H1 (cell line): ENCODE data around the gene RMC1. TPM values are rescaled to one million over a fixed set of nuclear protein-coding genes. Genes with fewer than 3 reads are reported as not detected.
"Not testable (repeated sequence)": the region's sequence is repeated elsewhere in the genome, so short reads cannot be mapped to it uniquely, and the experiment has no call there.

ENCODE experiments used
- CTCF ChIA-PET: fragments of 300-600 bp; sonication (Branson Sonifier 250); formaldehyde crosslinking; loops from one replicate; lab custom pipeline; 2021; ENCODE audit not compliant: partially characterized antibody; lab: Charles Lee
- POLR2A ChIA-PET: fragments of 300-600 bp; sonication (Branson Sonifier 250); formaldehyde crosslinking; loops from one replicate; lab custom pipeline; 2021; ENCODE audit warnings: inconsistent platforms; ENCODE audit not compliant: partially characterized antibody; lab: Charles Lee
- DNase-seq, 2 experiments: peaks; one replicate each; pipeline versions ENCODE4 v3.0.0 to v3.0.0-alpha.2; 2010 to 2022; ENCODE audit warnings: low spot score in 2 of 2, low read depth in 1 of 2, mixed read lengths in 1 of 2
- FAIRE-seq: peaks from 2 replicates; lab custom pipeline; 2011; peaks lifted over from hg19 to GRCh38; lab: Jason Lieb, UNC
- H2AFZ ChIP-seq: 2 replicates; pipeline ENCODE4 v1.8.1; 2012; ENCODE audit warnings: low read length, inconsistent platforms
- H2AK5ac ChIP-seq: 2 replicates; pipeline ENCODE4 v1.6.1; 2013; ENCODE audit warnings: low read depth, low read length
- H2BK120ac ChIP-seq: replicated peaks from 2 replicates; pipeline ENCODE3; 2013; ENCODE audit warnings: low read depth, low read length, inconsistent platforms
- H2BK12ac ChIP-seq: 2 replicates; pipeline ENCODE4 v1.6.1; 2013; ENCODE audit warnings: low read depth, low read length
- H2BK15ac ChIP-seq: 2 replicates; pipeline ENCODE4 v1.6.1; 2013; ENCODE audit warnings: low read length
- H2BK20ac ChIP-seq: 2 replicates; pipeline ENCODE4 v1.6.1; 2013; ENCODE audit warnings: low read length
- H2BK5ac ChIP-seq: 2 replicates; pipeline ENCODE4 v1.6.1; 2013; ENCODE audit warnings: low read depth, low read length
- H3K14ac ChIP-seq: 2 replicates; pipeline ENCODE4 v1.6.1; 2013; ENCODE audit warnings: inconsistent platforms; ENCODE audit not compliant: insufficient read length
- H3K18ac ChIP-seq: 2 replicates; pipeline ENCODE4 v1.6.1; 2013; ENCODE audit warnings: low read length; ENCODE audit errors: extremely low read depth
- H3K23ac ChIP-seq: 2 replicates; pipeline ENCODE4 v1.6.1; 2013; ENCODE audit warnings: inconsistent platforms; ENCODE audit not compliant: insufficient read length
- H3K23me2 ChIP-seq: 2 replicates; pipeline ENCODE4 v1.6.1; 2013; ENCODE audit warnings: low read depth, low read length
- H3K27ac ChIP-seq: 2 replicates; pipeline ENCODE4 v1.6.1; 2011; ENCODE audit warnings: low read depth, low read length, inconsistent platforms
- H3K27me3 ChIP-seq, 4 experiments: replicated peaks in 1 of 4; 1 replicate in 1 of 4; 2 replicates in 3 of 4; pipeline versions ENCODE4 v1.6.1 to v1.8.1; 2011 to 2013; ENCODE audit warnings: low read length in 3 of 4, mild to moderate bottlenecking in 3 of 4, inconsistent platforms in 2 of 4, mixed read lengths in 2 of 4, moderate library complexity in 1 of 4; ENCODE audit not compliant: control insufficient read depth in 3 of 4, insufficient read depth in 3 of 4; ENCODE audit errors: extremely low read depth in 1 of 4
- H3K36me3 ChIP-seq, 4 experiments: 2 replicates each; pipeline versions ENCODE4 v1.6.1 to v1.8.1; 2011 to 2013; ENCODE audit warnings: mild to moderate bottlenecking in 4 of 4, low read length in 3 of 4, moderate library complexity in 2 of 4, control low read depth in 1 of 4, inconsistent platforms in 1 of 4; ENCODE audit not compliant: insufficient read depth in 4 of 4, control insufficient read depth in 2 of 4
- H3K4ac ChIP-seq: replicated peaks from 2 replicates; pipeline ENCODE3; 2013; ENCODE audit warnings: low read length, low read depth, mixed read lengths, inconsistent platforms; ENCODE audit not compliant: insufficient read length
- H3K4me1 ChIP-seq, 4 experiments: replicated peaks in 1 of 4; 1 replicate in 1 of 4; 2 replicates in 3 of 4; pipeline versions ENCODE4 v1.6.1 to v1.8.1; 2011 to 2013; ENCODE audit warnings: low read length in 3 of 4, inconsistent platforms in 2 of 4, mixed read lengths in 1 of 4; ENCODE audit not compliant: insufficient read depth in 4 of 4, control insufficient read depth in 3 of 4
- H3K4me2 ChIP-seq, 2 experiments: 2 replicates each; pipeline versions ENCODE4 v1.6.1 to v1.8.1; 2011 to 2013; ENCODE audit warnings: low read depth in 2 of 2, low read length in 2 of 2, control low read depth in 1 of 2, inconsistent platforms in 1 of 2, mild to moderate bottlenecking in 1 of 2; ENCODE audit not compliant: insufficient read depth in 1 of 2
- H3K4me3 ChIP-seq, 4 experiments: fragments of 200-600, 300-600 bp in 1 of 4; sonication (generic), shearing (Covaris generic), sonication (Bioruptor Twin) in 1 of 4; 2 replicates each; pipeline versions ENCODE4 v1.5.1 to v1.8.1; 2011 to 2016; ENCODE audit warnings: low read length in 4 of 4, low read depth in 3 of 4, control low read depth in 2 of 4, inconsistent platforms in 2 of 4, mild to moderate bottlenecking in 2 of 4, mixed read lengths in 1 of 4, moderate library complexity in 1 of 4; ENCODE audit not compliant: insufficient read depth in 2 of 4; ENCODE audit errors: extremely low read depth in 1 of 4
- H3K56ac ChIP-seq: replicated peaks from 2 replicates; pipeline ENCODE3; 2013; ENCODE audit warnings: low read depth, mild to moderate bottlenecking, mixed read lengths, low read length, inconsistent platforms; ENCODE audit not compliant: insufficient read length
- H3K79me1 ChIP-seq: 2 replicates; pipeline ENCODE4 v1.6.1; 2013; ENCODE audit warnings: low read depth, low read length, control low read depth
- H3K79me2 ChIP-seq, 2 experiments: 2 replicates each; pipeline versions ENCODE4 v1.6.1 to v1.8.1; 2012 to 2013; ENCODE audit warnings: low read length in 2 of 2, mild to moderate bottlenecking in 2 of 2, inconsistent platforms in 1 of 2; ENCODE audit not compliant: insufficient read depth in 2 of 2, control insufficient read depth in 1 of 2
- H3K9ac ChIP-seq, 4 experiments: replicated peaks in 1 of 4; 1 replicate in 1 of 4; 2 replicates in 3 of 4; pipeline versions ENCODE4 v1.6.1 to v1.8.1; 2011 to 2013; ENCODE audit warnings: low read depth in 3 of 4, low read length in 3 of 4, control low read depth in 2 of 4, mild to moderate bottlenecking in 2 of 4, moderate library complexity in 2 of 4, inconsistent platforms in 1 of 4; ENCODE audit errors: extremely low read depth in 1 of 4
- H3K9me3 ChIP-seq, 2 experiments: 2 replicates each; pipeline versions ENCODE4 v1.6.1 to v1.8.1; 2012 to 2013; ENCODE audit warnings: mild to moderate bottlenecking in 2 of 2, moderate library complexity in 2 of 2, control low read depth in 1 of 2, inconsistent platforms in 1 of 2, low read depth in 1 of 2, low read length in 1 of 2, mixed read lengths in 1 of 2; ENCODE audit not compliant: insufficient read depth in 2 of 2
- H4K20me1 ChIP-seq, 2 experiments: replicated peaks in 1 of 2; 2 replicates each; pipeline versions ENCODE3 to v1.8.1; 2011 to 2013; ENCODE audit warnings: inconsistent platforms in 2 of 2, low read length in 2 of 2, mild to moderate bottlenecking in 1 of 2; ENCODE audit not compliant: insufficient read depth in 2 of 2, control insufficient read depth in 1 of 2
- H4K5ac ChIP-seq: 2 replicates; pipeline ENCODE4 v1.6.1; 2013; ENCODE audit warnings: low read length, low read depth, mixed read lengths, inconsistent platforms; ENCODE audit not compliant: insufficient read length
- H4K8ac ChIP-seq: 2 replicates; pipeline ENCODE4 v1.8.0; 2013; ENCODE audit warnings: mild to moderate bottlenecking, moderate library complexity, low read length, inconsistent platforms; ENCODE audit not compliant: insufficient read depth; ENCODE audit errors: extremely low read depth
- H4K91ac ChIP-seq: replicated peaks from 2 replicates; pipeline ENCODE3; 2013; ENCODE audit warnings: low read length, mixed read lengths, inconsistent platforms; ENCODE audit not compliant: insufficient read length
- WGBS, 2 experiments: shearing (Covaris generic) in 1 of 2; methylation state at CpG; one replicate each; pipeline versions ENCODE4 v1.1.6 to v1.1.7; 2013 to 2015; ENCODE audit warnings: low lambda C conversion rate in 2 of 2, mixed read lengths in 2 of 2, inconsistent platforms in 1 of 2, low coverage in 1 of 2, missing lambda C conversion rate in 1 of 2; ENCODE audit not compliant: insufficient replicate concordance in 2 of 2, insufficient coverage in 1 of 2, insufficient read length in 1 of 2; ENCODE audit errors: extremely low coverage in 1 of 2, missing lambda C conversion rate in 1 of 2; 5-methylcytosine and 5-hydroxymethylcytosine counted together
- polyA plus RNA-seq, 7 experiments: library from polyadenylated mRNA; depleted of rRNA in 3 of 7; stranded (reverse) in 5 of 7; unstranded in 2 of 7; fragments of >200 nt in 5 of 7; fragments of 200-250 nt in 2 of 7; gene quantifications; 1 replicate in 5 of 7; 2 replicates in 1 of 7; 4 replicates in 1 of 7; pipeline versions ENCODE4 v1.2.1 to v1.2.3, GENCODE V29; 2011 to 2013; ENCODE audit warnings: missing spikeins in 2 of 7, mixed read lengths in 2 of 7
- total RNA-seq: library from RNA; stranded (reverse); fragmentation: NEBNext Ultra II Directional; extraction: Animal tissue kit (Norgen Biotek cat#: 25700); gene quantifications from 2 replicates; pipeline ENCODE4 v1.2.1, GENCODE V29; 2021

RMC1 gene
- total and polyA plus RNA-seq, 2 of the 8 experiments (the other 6 are each of a cell fraction or from before 2014, with no cell fraction given): 16.4 to 20.1 TPM

GRCh38 chr18:23489586-23489985 is 13.7 kb upstream of the RMC1 start:
- H3K18ac ChIP-seq, H3K27ac ChIP-seq, H2AFZ ChIP-seq, H3K9ac ChIP-seq, H3K4me3 ChIP-seq, DNase-seq, H4K8ac ChIP-seq, H2BK5ac ChIP-seq, H4K5ac ChIP-seq, H3K79me1 ChIP-seq, H3K23me2 ChIP-seq, POLR2A ChIA-PET, H4K20me1 ChIP-seq, H3K27me3 ChIP-seq, H3K9me3 ChIP-seq, H3K4ac ChIP-seq, H4K91ac ChIP-seq, H2BK120ac ChIP-seq, FAIRE-seq, H2BK15ac ChIP-seq, H3K4me2 ChIP-seq, H3K23ac ChIP-seq, H3K4me1 ChIP-seq, H2AK5ac ChIP-seq, H3K36me3 ChIP-seq, H3K79me2 ChIP-seq, H3K14ac ChIP-seq, H2BK20ac ChIP-seq, H2BK12ac ChIP-seq, H3K56ac ChIP-seq: not testable (repeated sequence)
- CTCF ChIA-PET: interaction anchor here (0.6 kb wide), 1 partner anchor 208 kb away, joined by 3 read pairs; no protein-coding TSS in a partner anchor
- 73% methylated on average over 3 of the region's 5 CpGs; no CpG with 5 or more reads in 1 of the 2 experiments for WGBS, 2 experiments
